ENCODE data around the gene PRSS57. TPM values are rescaled to one million over a fixed set of nuclear protein-coding genes. Genes with fewer than 3 reads are reported as not detected.
"Not testable (repeated sequence)": the region's sequence is repeated elsewhere in the genome, so short reads cannot be mapped to it uniquely, and the experiment has no call there.

Gene PRSS57
- total RNA-seq, 2 experiments from 2014 or later: not detected

DNA sequence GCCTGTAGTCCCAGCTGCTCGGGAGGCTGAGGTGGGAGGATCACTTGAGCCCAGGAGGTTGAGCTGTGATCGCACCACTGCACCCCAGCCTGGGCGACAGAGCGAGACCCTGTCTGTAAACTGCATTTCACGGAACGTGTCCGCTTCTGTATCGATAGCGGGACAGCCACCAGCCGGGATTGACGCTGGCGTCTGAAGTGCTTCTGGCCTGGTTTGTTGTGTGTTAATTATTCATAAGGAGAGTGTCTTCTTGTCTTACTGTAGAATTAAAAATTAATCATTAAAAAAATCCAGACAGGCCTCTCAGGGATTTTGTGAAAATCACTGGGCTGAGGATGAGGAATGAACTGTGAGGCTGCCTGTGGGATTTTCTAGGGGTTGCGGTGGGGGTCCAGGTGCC, 39.5 kb upstream of the PRSS57 start:
- intact Hi-C loops (cut with micrococcal nuclease): loop anchor here (1.0 to 10.0 kb wide), 2 partner anchors 70 to 150 kb away; partner anchors contain the start of gene HCN2
- ATAC-seq: no peak
- peaks cover 2% of the 10 kb centered on the region for H3K4me1 Mint-ChIP-seq (ENCODE audit: low read depth)
- peaks cover 1% of the 10 kb centered on the region for H3K27me3 Mint-ChIP-seq
- no peak overlapping the region for H3K27ac Mint-ChIP-seq
- POLR2A ChIA-PET: no interaction called here
- TF ChIP-seq, protein P1, sequence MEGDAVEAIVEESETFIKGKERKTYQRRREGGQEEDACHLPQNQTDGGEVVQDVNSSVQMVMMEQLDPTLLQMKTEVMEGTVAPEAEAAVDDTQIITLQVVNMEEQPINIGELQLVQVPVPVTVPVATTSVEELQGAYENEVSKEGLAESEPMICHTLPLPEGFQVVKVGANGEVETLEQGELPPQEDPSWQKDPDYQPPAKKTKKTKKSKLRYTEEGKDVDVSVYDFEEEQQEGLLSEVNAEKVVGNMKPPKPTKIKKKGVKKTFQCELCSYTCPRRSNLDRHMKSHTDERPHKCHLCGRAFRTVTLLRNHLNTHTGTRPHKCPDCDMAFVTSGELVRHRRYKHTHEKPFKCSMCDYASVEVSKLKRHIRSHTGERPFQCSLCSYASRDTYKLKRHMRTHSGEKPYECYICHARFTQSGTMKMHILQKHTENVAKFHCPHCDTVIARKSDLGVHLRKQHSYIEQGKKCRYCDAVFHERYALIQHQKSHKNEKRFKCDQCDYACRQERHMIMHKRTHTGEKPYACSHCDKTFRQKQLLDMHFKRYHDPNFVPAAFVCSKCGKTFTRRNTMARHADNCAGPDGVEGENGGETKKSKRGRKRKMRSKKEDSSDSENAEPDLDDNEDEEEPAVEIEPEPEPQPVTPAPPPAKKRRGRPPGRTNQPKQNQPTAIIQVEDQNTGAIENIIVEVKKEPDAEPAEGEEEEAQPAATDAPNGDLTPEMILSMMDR (IDR thresholded peaks at IDR 0.05): no peak
- H3K9me3 Mint-ChIP-seq: no peaks in the 10 kb centered on the region
- CTCF ChIA-PET: interaction anchor here (0.6 to 1.4 kb wide), 17 partner anchors 11 to 150 kb away, joined by 3 to 13 read pairs (median 4); partner anchors contain the start of gene RNF126
- no peaks in the 10 kb centered on the region for H3K36me3 Mint-ChIP-seq (ENCODE audit: low read depth)
- no peak overlapping the region for H3K4me3 Mint-ChIP-seq
- DNase-seq: no peak

DNA sequence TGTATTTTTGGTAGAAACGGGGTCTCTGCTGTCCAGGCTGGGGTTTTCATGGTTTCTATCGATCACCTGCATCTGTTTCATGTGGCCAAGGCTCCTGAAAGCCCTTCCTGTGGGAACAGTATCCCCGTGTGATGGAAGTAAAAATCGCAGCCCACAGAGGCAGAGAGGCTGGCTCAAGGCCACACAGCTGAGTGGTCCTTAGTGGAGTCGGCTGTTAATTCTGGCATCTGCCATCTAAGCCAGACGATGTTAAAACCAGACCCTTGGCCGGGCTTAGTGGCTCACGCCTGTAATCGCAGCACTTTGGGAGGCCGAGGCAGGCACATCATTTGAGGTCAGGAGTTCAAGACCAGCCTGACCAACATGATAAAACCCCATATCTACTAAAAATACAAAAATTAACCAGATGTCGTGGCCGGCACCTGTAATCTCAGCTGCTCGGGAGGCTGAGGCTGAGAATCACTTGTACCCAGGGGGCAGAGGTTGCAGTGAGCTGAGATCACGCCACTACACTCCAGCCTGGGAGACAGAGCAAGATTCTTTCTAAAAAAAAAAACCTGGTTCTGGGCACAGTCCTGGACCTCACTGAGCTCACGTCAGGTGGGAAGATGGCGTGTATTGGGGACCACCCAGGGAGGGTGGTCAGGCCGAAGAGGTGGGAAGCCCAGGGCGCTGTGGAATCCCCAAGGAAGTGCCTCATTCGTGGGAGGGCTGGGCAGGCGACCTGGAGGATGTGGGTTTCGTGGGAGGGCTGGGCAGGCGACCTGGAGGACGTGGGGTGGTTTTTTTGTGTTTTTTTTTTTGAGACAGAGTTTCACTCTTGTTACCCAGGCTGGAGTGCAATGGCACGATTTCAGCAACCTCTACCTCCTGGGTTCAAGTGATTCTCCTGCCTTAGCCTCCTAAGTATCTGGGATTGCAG, 37.2 kb upstream of the PRSS57 start:
- TF ChIP-seq, protein P1 (IDR thresholded peaks at IDR 0.05): no peak
- no peaks in the 10 kb centered on the region for H3K27me3 Mint-ChIP-seq
- H3K4me1 Mint-ChIP-seq (ENCODE audit: low read depth): peaks cover 2% of the 10 kb centered on the region
- ChIA-PET CTCF (no interaction called here), POLR2A (no interaction called here)
- ATAC-seq: no peak
- intact Hi-C loops (cut with micrococcal nuclease): loop anchor here (10.0 kb wide), 1 partner anchor 148 kb away; the partner anchor contains the start of gene HCN2
- H3K36me3 Mint-ChIP-seq (ENCODE audit: low read depth): no peaks in the 10 kb centered on the region
- no peak for DNase-seq
- no peak overlapping the region for H3K27ac Mint-ChIP-seq
- H3K4me3 Mint-ChIP-seq: no peak overlapping the region
- no peaks in the 10 kb centered on the region for H3K9me3 Mint-ChIP-seq

DNA sequence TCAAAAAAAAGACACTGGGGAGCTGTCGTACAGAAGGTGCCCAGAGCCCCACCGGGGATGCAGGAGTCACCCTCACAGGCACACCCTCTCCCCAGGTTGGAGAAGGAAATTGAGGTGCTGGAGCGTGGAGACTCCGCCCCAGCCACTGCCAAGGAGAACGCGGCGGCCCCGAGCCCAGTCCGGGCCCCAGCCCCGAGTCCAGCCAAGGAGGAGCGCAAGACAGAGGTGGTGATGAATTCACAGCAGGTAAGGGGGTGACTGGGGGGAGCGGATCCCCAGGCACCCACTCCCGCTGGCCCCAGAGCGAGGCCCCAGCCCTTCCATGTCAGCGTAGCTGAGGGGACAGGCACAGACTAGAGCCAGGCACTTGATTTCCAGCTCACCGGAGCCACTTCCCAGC, 35.7 kb upstream of the PRSS57 start:
- no peak for ATAC-seq
- TF ChIP-seq, protein P1 (IDR thresholded peaks at IDR 0.05): no peak
- Mint-ChIP-seq H3K36me3 (ENCODE audit: low read depth) (no peaks in the 10 kb centered on the region), H3K27ac (no peak overlapping the region), H3K4me3 (no peak overlapping the region), H3K9me3 (no peaks in the 10 kb centered on the region), H3K4me1 (ENCODE audit: low read depth) (peaks cover 2% of the 10 kb centered on the region), H3K27me3 (peaks cover 2% of the 10 kb centered on the region)
- intact Hi-C loops (cut with micrococcal nuclease): loop anchor here (10.0 kb wide), 1 partner anchor 146 kb away; the partner anchor contains the start of gene HCN2
- no peak for DNase-seq
- CTCF ChIA-PET: no interaction called here
- POLR2A ChIA-PET: no interaction called here

DNA sequence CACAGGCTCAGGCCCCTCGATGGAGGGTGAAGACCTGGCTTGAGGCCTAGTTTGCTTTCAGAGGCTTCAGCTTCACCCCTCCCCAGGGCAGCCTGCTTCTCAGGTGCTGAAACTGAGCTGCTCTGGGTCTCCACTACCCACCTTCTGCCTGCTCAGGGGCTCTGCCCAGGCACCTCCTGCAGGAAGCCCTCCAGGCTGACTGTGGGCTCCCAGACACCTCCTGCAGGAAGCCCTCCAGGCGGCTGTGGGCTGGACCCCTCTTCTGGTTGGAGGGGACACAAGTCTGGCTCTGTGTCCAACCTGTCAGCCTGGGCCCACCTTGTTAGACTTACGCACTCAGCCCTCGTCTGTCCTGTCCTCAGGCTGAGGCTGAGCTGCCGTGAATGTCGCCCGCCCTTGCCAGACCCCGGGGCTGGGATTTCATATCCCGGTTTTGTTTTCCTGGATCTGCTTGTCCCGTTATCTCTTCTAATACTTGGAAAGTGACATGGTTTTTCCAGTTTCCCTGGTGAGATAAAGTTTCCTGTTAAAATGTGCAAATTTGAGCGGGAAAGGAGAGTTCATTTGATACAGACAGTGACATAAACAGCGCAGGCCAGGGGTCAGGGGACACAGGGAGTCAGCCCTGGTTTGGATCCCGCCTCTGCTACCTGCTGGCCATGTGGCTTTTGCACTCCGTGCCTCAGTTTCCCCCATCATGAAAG, 34.9 kb upstream of the PRSS57 start:
- TF ChIP-seq, protein P1 (IDR thresholded peaks at IDR 0.05): no peak
- POLR2A ChIA-PET: no interaction called here
- Mint-ChIP-seq H3K27ac (no peak overlapping the region), H3K4me3 (no peak overlapping the region), H3K4me1 (ENCODE audit: low read depth) (peaks cover 2% of the 10 kb centered on the region), H3K9me3 (no peaks in the 10 kb centered on the region), H3K27me3 (peaks cover 2% of the 10 kb centered on the region), H3K36me3 (ENCODE audit: low read depth) (no peaks in the 10 kb centered on the region)
- intact Hi-C loops (cut with micrococcal nuclease): loop anchor here (10.0 kb wide), 1 partner anchor 145 kb away; the partner anchor contains the start of gene HCN2
- no peak for DNase-seq
- CTCF ChIA-PET: no interaction called here
- no peak for ATAC-seq

DNA sequence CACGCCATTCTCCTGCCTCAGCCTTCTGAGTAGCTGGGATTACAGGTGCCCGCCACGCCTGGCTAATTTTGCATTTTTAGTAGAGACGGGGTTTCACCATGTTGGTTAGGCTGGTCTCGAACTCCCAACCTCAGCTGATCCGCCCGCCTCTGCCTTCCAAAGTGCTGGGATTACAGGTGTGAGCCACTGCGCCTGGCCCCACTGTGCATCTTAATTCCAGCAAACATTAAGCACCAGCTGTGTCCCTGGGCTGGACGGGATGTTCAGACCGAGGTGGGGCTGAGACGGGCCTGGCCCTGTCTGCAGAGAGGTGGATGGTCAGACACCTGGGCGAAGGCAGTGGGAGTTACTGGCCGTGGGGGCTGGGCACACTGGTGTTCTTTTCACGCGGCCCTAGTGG, 34.3 kb upstream of the PRSS57 start:
- H3K27ac Mint-ChIP-seq; H3K9me3 Mint-ChIP-seq; ATAC-seq; H3K4me1 Mint-ChIP-seq (ENCODE audit: low read depth); DNase-seq; POLR2A ChIA-PET; H3K4me3 Mint-ChIP-seq; intact Hi-C loops (cut with micrococcal nuclease); CTCF ChIA-PET; H3K36me3 Mint-ChIP-seq (ENCODE audit: low read depth); H3K27me3 Mint-ChIP-seq: not testable (repeated sequence)

Data from activated CD8-positive, alpha-beta T cell treated with anti-CD3 and anti-CD28 coated beads for 36 hours (primary cell).